CD4-positive, alpha-beta T cell (primary cell): ENCODE results near the gene TMEM44. TPM values are rescaled to one million over a fixed set of nuclear protein-coding genes. Genes with fewer than 3 reads are reported as not detected.

ENCODE experiments used
- ATAC-seq: fragments of 200-7000 bp; cut with Tn5 transposase; one replicate; pipeline ENCODE4 v1.10.0; 2022; ENCODE audit warnings: mild to moderate bottlenecking; ENCODE audit not compliant: poor library complexity
- CTCF ChIA-PET: fragments of 350-600 bp; sonication (Branson Sonifier 250); formaldehyde crosslinking; loops from one replicate; lab custom pipeline; 2021; ENCODE audit warnings: antibody characterized with exemption, inconsistent platforms; lab: Charles Lee
- POLR2A ChIA-PET: fragments of 350-600 bp; sonication (Branson Sonifier 250); formaldehyde crosslinking; loops from one replicate; lab custom pipeline; 2021; ENCODE audit warnings: antibody characterized with exemption, inconsistent platforms; lab: Charles Lee
- DNase-seq, 14 experiments: peaks; one replicate each; pipeline ENCODE4 v3.0.0-alpha.2; 2013 to 2020; ENCODE audit warnings: mixed read lengths in 2 of 14
- H3K27ac ChIP-seq, 2 donors: one replicate each; pipeline versions ENCODE4 v1.5.1 to v1.7.0; 2013; ENCODE audit warnings: low read length in 2 of 2, low read depth in 1 of 2, mild to moderate bottlenecking in 1 of 2
- H3K27me3 ChIP-seq, 2 experiments: 1 replicate in 1 of 2; 2 replicates in 1 of 2; pipeline versions ENCODE4 v1.6.1 to v1.7.0; 2013; ENCODE audit warnings: low read length in 2 of 2, control low read depth in 1 of 2, mild to moderate bottlenecking in 1 of 2, moderate library complexity in 1 of 2; ENCODE audit not compliant: insufficient read depth in 2 of 2, control insufficient read depth in 1 of 2
- H3K36me3 ChIP-seq: one replicate; pipeline ENCODE4 v1.6.1; 2013; ENCODE audit warnings: low read length, control low read depth; ENCODE audit not compliant: insufficient read depth
- H3K4me1 ChIP-seq: one replicate; pipeline ENCODE4 v1.6.1; 2013; ENCODE audit warnings: low read length, control low read depth; ENCODE audit not compliant: insufficient read depth
- H3K4me3 ChIP-seq: one replicate; pipeline ENCODE4 v1.5.1; 2013; ENCODE audit warnings: mild to moderate bottlenecking, low read length, moderate library complexity
- H3K9me3 ChIP-seq, 2 experiments: 1 replicate in 1 of 2; 2 replicates in 1 of 2; pipeline versions ENCODE4 v1.6.1 to v1.7.0; 2013; ENCODE audit warnings: low read length in 2 of 2, mild to moderate bottlenecking in 2 of 2, control low read depth in 1 of 2, moderate library complexity in 1 of 2; ENCODE audit not compliant: control insufficient read depth in 1 of 2, insufficient read depth in 1 of 2
- H3K27ac Mint-ChIP-seq: one replicate; pipeline ENCODE4 v1.8.0; 2020; ENCODE audit warnings: mixed read lengths
- H3K27me3 Mint-ChIP-seq: one replicate; pipeline ENCODE4 v1.8.0; 2021; ENCODE audit warnings: mixed read lengths
- H3K36me3 Mint-ChIP-seq: one replicate; pipeline ENCODE4 v1.8.0; 2021; ENCODE audit warnings: low read depth, mixed read lengths
- H3K4me1 Mint-ChIP-seq: one replicate; pipeline ENCODE4 v1.8.0; 2021; ENCODE audit warnings: low read depth, mixed read lengths
- H3K4me3 Mint-ChIP-seq: one replicate; pipeline ENCODE4 v1.8.0; 2020; ENCODE audit warnings: mild to moderate bottlenecking, mixed read lengths
- H3K9me3 Mint-ChIP-seq: one replicate; pipeline ENCODE4 v1.8.0; 2020; ENCODE audit warnings: mixed read lengths
- CTCF ChIP-seq: fragments of 200-600 bp; IDR thresholded peaks from one replicate; pipeline ENCODE4 v1.8.0; 2022; ENCODE audit warnings: antibody characterized with exemption, mild to moderate bottlenecking
- intact Hi-C, 2 experiments: fragments of 100-400 bp; cut with DNase I in 1 of 2; cut with micrococcal nuclease in 1 of 2; formaldehyde crosslinking; loops; one replicate each; pipeline versions ENCODE4 v1.15.1 to v1.9.0; 2023 to 2025; cut with DNase I, micrococcal nuclease
- total RNA-seq, 174 experiments: library from RNA in 2 of 174; stranded (reverse) in 2 of 174; gene quantifications; one replicate each; pipeline ENCODE4 v1.2.3 and lab custom pipeline; 2021 to 2026

Gene TMEM44
- total RNA-seq, 2 experiments from 2014 or later: 0.98 to 1.1 TPM

GRCh38 chr3:194602669-194603171 is 30.5 kb downstream of the TMEM44 start:
- no peak for TF ChIP-seq CTCF
- POLR2A ChIA-PET: no interaction called here
- Mint-ChIP-seq H3K36me3 (no peaks in the 10 kb centered on the region), H3K4me3 (no peak overlapping the region), H3K4me1 (no peaks in the 10 kb centered on the region), H3K9me3 (no peaks in the 10 kb centered on the region), H3K27me3 (no peaks in the 10 kb centered on the region), H3K27ac (no peak overlapping the region)
- CTCF ChIA-PET: no interaction called here
- Histone ChIP-seq H3K4me3 (no peak overlapping the region), H3K27ac (no peak overlapping the region), H3K4me1 (no peaks in the 10 kb centered on the region), H3K9me3 (no peaks in the 10 kb centered on the region), H3K36me3 (no peaks in the 10 kb centered on the region), H3K27me3 (no peaks in the 10 kb centered on the region)
- intact Hi-C loops: no loop called here
- ATAC-seq (no peak), DNase-seq (no peak)

GRCh38 chr3:194598771-194599557 is 34.3 kb downstream of the TMEM44 start:
- intact Hi-C loops: no loop called here
- no peak for ATAC-seq

GRCh38 chr3:194596906-194597305 is 36.3 kb downstream of the TMEM44 start:
- ATAC-seq (no peak), DNase-seq (no peak)
- no peaks in the 10 kb centered on the region for H3K4me1 ChIP-seq
- no peaks in the 10 kb centered on the region for H3K9me3 ChIP-seq
- H3K27me3 ChIP-seq: no peaks in the 10 kb centered on the region
- Mint-ChIP-seq H3K27ac (no peak overlapping the region), H3K36me3 (no peaks in the 10 kb centered on the region), H3K9me3 (no peaks in the 10 kb centered on the region), H3K4me1 (peaks cover 6% of the 10 kb centered on the region), H3K27me3 (no peaks in the 10 kb centered on the region), H3K4me3 (no peak overlapping the region)
- intact Hi-C loops: loop anchor here in 1 of 2 experiments (2.0 kb wide), 1 partner anchor 16 kb away; no protein-coding TSS in a partner anchor
- no peak for TF ChIP-seq CTCF
- POLR2A ChIA-PET: no interaction called here
- CTCF ChIA-PET: no interaction called here
- no peak overlapping the region for H3K4me3 ChIP-seq
- H3K27ac ChIP-seq: no peak overlapping the region
- H3K36me3 ChIP-seq: no peaks in the 10 kb centered on the region

More at GRCh38 chr3:194598771-194599557, 34.3 kb downstream of the TMEM44 start:
- Mint-ChIP-seq H3K27ac (no peak overlapping the region), H3K4me1 (peaks cover 6% of the 10 kb centered on the region), H3K4me3 (no peak overlapping the region), H3K36me3 (no peaks in the 10 kb centered on the region), H3K27me3 (no peaks in the 10 kb centered on the region), H3K9me3 (no peaks in the 10 kb centered on the region)
- H3K4me1 ChIP-seq: no peaks in the 10 kb centered on the region
- POLR2A ChIA-PET: no interaction called here
- no peak for DNase-seq
- H3K36me3 ChIP-seq: no peaks in the 10 kb centered on the region
- H3K4me3 ChIP-seq: no peak overlapping the region
- TF ChIP-seq CTCF: no peak
- CTCF ChIA-PET: no interaction called here
- H3K27ac ChIP-seq: no peak overlapping the region
- no peaks in the 10 kb centered on the region for H3K9me3 ChIP-seq
- H3K27me3 ChIP-seq: no peaks in the 10 kb centered on the region
